ENCODE data around the gene KIF20B.

The KIF20B gene, protein sequence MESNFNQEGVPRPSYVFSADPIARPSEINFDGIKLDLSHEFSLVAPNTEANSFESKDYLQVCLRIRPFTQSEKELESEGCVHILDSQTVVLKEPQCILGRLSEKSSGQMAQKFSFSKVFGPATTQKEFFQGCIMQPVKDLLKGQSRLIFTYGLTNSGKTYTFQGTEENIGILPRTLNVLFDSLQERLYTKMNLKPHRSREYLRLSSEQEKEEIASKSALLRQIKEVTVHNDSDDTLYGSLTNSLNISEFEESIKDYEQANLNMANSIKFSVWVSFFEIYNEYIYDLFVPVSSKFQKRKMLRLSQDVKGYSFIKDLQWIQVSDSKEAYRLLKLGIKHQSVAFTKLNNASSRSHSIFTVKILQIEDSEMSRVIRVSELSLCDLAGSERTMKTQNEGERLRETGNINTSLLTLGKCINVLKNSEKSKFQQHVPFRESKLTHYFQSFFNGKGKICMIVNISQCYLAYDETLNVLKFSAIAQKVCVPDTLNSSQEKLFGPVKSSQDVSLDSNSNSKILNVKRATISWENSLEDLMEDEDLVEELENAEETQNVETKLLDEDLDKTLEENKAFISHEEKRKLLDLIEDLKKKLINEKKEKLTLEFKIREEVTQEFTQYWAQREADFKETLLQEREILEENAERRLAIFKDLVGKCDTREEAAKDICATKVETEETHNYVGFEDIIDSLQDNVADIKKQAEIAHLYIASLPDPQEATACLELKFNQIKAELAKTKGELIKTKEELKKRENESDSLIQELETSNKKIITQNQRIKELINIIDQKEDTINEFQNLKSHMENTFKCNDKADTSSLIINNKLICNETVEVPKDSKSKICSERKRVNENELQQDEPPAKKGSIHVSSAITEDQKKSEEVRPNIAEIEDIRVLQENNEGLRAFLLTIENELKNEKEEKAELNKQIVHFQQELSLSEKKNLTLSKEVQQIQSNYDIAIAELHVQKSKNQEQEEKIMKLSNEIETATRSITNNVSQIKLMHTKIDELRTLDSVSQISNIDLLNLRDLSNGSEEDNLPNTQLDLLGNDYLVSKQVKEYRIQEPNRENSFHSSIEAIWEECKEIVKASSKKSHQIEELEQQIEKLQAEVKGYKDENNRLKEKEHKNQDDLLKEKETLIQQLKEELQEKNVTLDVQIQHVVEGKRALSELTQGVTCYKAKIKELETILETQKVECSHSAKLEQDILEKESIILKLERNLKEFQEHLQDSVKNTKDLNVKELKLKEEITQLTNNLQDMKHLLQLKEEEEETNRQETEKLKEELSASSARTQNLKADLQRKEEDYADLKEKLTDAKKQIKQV (N-terminal part only)

DNA sequence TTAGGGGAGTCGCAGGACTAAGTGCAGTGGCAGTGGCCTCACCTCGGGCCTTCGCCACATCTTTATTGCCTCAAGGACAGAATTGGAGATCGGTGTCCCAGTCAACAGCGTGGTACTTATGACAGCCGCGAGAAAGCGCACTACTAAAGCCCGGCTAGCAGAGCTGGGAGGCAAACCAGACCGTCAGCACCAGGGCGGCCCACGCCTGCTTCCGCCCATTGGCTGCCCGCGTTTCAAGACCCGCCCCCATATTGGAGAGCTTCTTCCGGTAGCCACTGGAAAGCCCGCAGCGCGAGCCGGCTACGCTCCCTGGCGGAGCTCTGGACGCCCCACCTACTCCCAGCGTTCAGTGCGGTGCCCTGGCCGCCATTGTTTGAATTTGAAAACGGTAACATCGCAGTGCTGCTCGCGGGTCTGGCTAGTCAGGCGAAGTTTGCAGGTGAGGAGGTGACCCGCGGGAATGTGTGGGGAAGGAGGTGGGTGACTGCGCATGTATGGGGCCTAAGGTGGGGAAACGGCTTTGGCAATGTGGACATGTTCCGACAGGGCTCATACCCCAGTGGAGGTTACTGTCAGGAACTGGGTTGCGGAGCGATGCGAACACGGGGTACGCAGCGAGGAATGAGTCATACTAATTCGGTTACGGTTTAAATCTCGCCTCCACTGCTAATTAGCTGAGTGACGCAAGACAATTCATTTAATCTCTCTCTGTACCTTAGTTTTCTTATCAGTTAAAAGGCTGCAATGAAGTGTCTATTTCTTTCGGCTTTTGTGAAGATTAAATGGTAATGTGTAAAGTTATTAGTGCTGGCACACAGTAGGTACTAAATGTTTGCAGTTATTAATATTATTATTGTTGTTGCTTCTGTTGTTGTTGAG, at the start of gene KIF20B:
Gene KIF20B (plus strand): TSS at position 349 of the 879 bp plus-strand sequence. CDS start 3,705 bp downstream, outside the sequence.
- peak; percentile 96 for DNase-seq

GRCh38 chr10:89651916-89652573, 49.3 kb upstream of the KIF20B start:
- DNase-seq = no peak

GRCh38 chr10:89652806-89653370, 48.5 kb upstream of the KIF20B start:
- no peak for DNase-seq

DNA sequence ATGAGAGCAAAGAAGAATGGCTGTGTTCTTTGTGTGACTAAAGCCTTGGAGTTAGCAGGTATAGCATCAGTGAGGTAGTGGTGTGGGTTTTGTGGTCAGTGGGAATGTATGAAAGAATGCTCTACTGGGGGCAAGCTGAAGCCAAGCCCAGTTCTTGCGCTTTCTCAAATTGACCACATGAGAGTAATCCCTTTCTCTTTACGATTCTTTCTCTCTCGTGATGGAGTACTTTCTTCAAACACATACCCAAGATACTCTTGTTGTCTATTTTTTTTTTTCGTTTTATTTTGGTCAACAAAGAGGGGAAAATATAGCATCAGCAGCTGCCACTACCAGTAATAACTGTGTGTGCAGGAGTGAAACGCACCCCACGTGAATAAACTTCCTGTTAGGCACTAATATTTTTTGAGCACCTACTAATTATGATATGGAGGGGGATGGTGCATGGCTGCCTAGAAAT, 48.0 kb upstream of the KIF20B start:
- no peak for DNase-seq

GRCh38 chr10:89655722-89656121, 45.7 kb upstream of the KIF20B start:
- no peak for DNase-seq

DNA sequence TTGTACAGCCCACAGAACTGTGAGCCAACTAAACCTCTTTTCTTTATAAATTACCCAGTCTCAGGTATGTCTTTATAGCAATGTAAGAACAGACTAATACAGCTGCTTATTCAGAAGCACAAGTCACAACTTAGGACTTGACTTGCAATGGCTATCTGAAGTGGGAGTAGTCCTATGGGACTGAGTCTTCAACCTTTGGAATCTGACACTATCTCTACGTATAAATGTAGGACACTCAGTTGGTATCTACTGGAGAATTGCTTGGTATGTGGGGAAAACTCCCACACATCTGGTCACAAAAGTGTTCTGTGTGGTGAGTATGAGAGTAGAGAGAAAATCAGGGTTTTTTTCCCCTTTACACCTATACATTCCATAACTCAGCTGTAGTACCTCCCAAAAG, 44.1 kb upstream of the KIF20B start:
- DNase-seq = no peak

- DNase-seq = no peak
Observed at GRCh38 chr10:89659143-89660131, 42.0 kb upstream of the KIF20B start.

DNA sequence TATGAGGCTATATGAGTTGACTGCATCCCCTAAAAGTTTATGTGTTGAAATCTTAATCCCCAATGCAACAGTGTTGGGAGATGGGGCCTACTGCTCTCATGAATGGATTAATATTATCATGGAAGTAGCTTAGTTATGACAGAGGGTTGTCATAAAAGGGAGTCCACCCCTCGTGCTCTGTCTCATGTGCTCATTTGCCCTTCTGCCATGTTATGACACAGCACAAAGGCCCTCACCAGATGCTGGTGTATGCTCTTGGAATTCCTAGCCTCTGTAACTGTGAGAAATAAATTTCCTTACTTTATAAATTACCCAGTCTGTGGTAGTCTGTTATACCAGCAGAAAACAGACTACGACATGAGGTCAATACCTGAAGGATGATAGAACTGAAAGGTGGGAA, 38.8 kb upstream of the KIF20B start:
- DNase-seq = no peak

DNA sequence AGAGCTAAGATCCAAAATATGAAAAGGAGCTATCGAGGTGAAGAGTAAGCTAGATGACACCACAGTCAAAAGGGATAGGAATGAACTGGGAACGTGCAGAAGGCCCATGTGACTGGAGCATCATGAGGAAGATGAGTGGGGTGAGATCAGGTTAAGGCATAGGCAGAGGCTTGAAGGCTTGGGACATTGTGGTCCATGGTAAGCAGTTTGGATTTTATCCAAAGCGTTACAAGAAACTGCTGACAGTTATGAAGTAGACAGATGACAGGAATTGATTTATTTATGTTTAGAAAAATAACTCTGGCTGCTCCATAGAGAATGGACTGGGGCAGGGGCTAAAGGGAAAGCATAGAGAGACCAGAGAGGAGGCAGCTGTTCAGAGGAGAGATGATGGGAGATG, 38.2 kb upstream of the KIF20B start:
- no peak for DNase-seq

DNA sequence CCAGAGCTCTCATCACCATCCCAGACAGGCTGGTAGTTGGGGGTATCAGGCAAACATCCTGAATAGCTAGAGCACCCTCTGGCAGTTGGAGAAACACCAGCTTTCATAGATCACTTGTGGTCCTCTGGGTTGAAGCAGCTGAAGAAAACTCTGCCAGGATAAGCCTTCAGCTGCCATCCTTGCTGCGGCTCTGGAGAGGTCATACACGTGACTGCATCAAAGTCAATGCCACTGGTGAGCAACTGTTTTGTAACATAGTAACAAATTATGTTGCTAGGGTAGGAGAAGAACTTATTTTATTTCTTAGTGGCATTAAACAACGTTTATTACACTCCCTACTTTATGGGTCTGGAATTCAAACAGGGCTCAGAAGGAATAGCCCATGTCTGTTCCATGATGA, 37.2 kb upstream of the KIF20B start:
- no peak for DNase-seq

- no peak for DNase-seq
Observed at GRCh38 chr10:89665302-89665701, 36.1 kb upstream of the KIF20B start.

GRCh38 chr10:89666138-89666537, 35.3 kb upstream of the KIF20B start:
- DNase-seq = no peak

GRCh38 chr10:89668386-89669071, 32.9 kb upstream of the KIF20B start:
- no peak for DNase-seq

- no peak for DNase-seq
Observed at GRCh38 chr10:89669985-89670384, 31.4 kb upstream of the KIF20B start.

DNA sequence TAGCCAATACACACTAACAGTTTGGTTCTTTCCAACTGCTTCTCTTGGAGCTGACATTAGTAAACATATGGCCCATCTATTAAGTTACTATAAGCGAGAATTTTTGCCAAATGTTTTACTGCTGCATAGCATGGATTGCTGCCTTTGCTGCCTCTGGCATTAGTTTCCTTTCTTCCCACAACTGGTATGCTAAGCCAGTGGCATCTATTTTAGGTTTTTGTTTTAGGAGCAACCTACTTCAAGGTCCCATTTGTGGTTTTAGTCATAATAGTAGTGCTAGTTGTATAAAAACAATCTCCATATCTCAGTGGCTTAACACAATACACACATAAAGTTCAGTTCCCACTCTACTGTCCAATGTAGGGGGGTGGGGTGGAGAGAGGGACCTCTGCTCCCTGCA, 30.5 kb upstream of the KIF20B start:
- no peak for DNase-seq

DNA sequence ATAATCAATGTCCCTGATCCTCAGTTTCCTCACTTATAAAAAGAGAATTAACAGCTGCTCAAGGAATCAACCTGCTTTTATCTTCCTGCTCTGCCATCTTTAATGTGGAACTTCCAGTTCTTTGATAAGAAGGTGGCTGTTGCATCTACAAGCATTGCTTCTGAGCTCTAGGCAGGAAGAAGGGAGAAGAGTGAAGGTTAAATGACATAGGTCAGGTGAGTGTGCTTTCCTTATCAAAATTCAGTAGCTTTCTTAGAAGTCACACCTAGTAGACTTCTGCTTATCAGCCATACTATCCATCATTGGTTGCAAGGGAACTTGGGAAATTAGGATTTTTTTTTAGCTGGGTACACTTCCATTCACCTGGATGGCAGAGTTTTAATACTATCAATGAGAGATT, 24.0 kb upstream of the KIF20B start:
- DNase-seq = no peak

DNA sequence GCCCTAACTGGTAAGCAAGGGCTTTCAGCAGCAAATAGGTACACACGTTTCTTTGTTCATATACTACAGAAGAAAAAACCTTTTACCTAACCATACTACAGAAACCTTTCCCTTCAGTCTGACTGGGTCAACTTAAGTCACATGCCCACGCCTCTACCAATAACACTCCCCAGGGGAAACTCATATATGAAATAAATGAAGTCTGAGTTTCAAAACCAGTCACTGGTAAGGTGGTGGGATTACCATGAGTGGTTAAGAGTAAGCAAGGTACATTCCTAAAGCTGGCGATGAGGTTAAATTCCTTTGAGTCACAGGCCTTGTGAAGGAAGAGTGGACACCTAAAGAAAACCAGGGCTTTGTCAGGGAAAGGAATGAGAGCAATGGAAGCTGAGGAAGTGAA, 21.4 kb upstream of the KIF20B start:
- no peak for DNase-seq

DNA sequence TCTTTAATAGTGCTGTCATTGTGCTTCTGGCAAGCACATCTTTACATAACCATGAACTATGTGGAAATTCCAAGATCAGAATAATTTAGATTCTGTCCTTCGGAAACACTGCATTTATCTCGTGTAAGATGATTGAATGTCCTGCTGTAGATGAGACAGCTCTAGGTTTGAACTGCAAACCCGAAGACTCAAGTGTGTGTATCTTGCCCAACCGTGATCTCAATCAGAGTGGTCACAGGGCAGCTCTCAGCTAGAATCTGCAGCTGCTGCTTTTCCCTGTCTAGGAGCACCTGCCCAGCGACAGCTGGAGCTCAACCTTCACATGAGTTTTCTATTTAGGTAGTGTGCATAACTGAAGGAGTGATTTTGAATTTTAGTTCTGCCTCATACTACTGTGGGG, 17.5 kb upstream of the KIF20B start:
- no peak for DNase-seq

- DNase-seq = peak; percentile 17
Observed at GRCh38 chr10:89684604-89685003, 16.8 kb upstream of the KIF20B start.
